ENCODE results near the gene DCTN1. TPM values are rescaled to one million over a fixed set of nuclear protein-coding genes. Genes with fewer than 3 reads are reported as not detected.

DCTN1 gene
- total RNA-seq, 1 experiment from 2014 or later: 129 TPM

GRCh38 chr2:74375838-74376237 lies 4.3 kb downstream of the DCTN1 start:
- TF ChIP-seq CTCF (IDR thresholded peaks at IDR 0.05; ENCODE audit: unreplicated experiment): no peak
- no peak overlapping the region for H3K4me3 Mint-ChIP-seq (ENCODE audit: low read depth, unreplicated experiment)
- intact Hi-C loops (cut with micrococcal nuclease; ENCODE audit: unreplicated experiment): no loop called here
- no peak for DNase-seq
- H3K36me3 Mint-ChIP-seq (ENCODE audit: insufficient read depth, unreplicated experiment): peaks cover 5% of the 10 kb centered on the region
- H3K9me3 Mint-ChIP-seq (ENCODE audit: low read depth, unreplicated experiment): no peaks in the 10 kb centered on the region
- peaks cover 10% of the 10 kb centered on the region for H3K4me1 Mint-ChIP-seq (ENCODE audit: low read depth, unreplicated experiment)
- BruUV-seq (replicated peaks): no TSS peak
- H3K27me3 Mint-ChIP-seq (ENCODE audit: unreplicated experiment): no peaks in the 10 kb centered on the region
- CTCF ChIA-PET: no interaction called here
- no peak overlapping the region for H3K27ac Mint-ChIP-seq (ENCODE audit: unreplicated experiment)

GRCh38 chr2:74374509-74375205 lies 5.5 kb downstream of the DCTN1 start:
- CTCF ChIA-PET: no interaction called here
- H3K36me3 Mint-ChIP-seq (ENCODE audit: insufficient read depth, unreplicated experiment): peaks cover 10% of the 10 kb centered on the region
- H3K4me3 Mint-ChIP-seq (ENCODE audit: low read depth, unreplicated experiment): no peak overlapping the region

GRCh38 chr2:74373985-74374384 lies 6.1 kb downstream of the DCTN1 start:
- Mint-ChIP-seq H3K9me3 (ENCODE audit: low read depth, unreplicated experiment) (no peaks in the 10 kb centered on the region), H3K4me1 (ENCODE audit: low read depth, unreplicated experiment) (no peaks in the 10 kb centered on the region), H3K36me3 (ENCODE audit: insufficient read depth, unreplicated experiment) (peaks cover 15% of the 10 kb centered on the region), H3K27ac (ENCODE audit: unreplicated experiment) (no peak overlapping the region), H3K27me3 (ENCODE audit: unreplicated experiment) (no peaks in the 10 kb centered on the region), H3K4me3 (ENCODE audit: low read depth, unreplicated experiment) (no peak overlapping the region)
- DNase-seq: no peak
- CTCF ChIA-PET: no interaction called here
- BruUV-seq (replicated peaks): no TSS peak
- no peak for TF ChIP-seq CTCF (IDR thresholded peaks at IDR 0.05; ENCODE audit: unreplicated experiment)
- intact Hi-C loops (cut with micrococcal nuclease; ENCODE audit: unreplicated experiment): no loop called here

More at GRCh38 chr2:74374509-74375205, 5.5 kb downstream of the DCTN1 start:
- no peak for TF ChIP-seq CTCF (IDR thresholded peaks at IDR 0.05; ENCODE audit: unreplicated experiment)
- H3K9me3 Mint-ChIP-seq (ENCODE audit: low read depth, unreplicated experiment): no peaks in the 10 kb centered on the region
- no peak for DNase-seq
- intact Hi-C loops (cut with micrococcal nuclease; ENCODE audit: unreplicated experiment): no loop called here
- H3K27ac Mint-ChIP-seq (ENCODE audit: unreplicated experiment): no peak overlapping the region
- H3K4me1 Mint-ChIP-seq (ENCODE audit: low read depth, unreplicated experiment): no peaks in the 10 kb centered on the region
- H3K27me3 Mint-ChIP-seq (ENCODE audit: unreplicated experiment): no peaks in the 10 kb centered on the region
- no TSS peak for BruUV-seq (replicated peaks)

- Mint-ChIP-seq H3K36me3 (ENCODE audit: insufficient read depth, unreplicated experiment) (peaks cover 10% of the 10 kb centered on the region), H3K27me3 (ENCODE audit: unreplicated experiment) (no peaks in the 10 kb centered on the region), H3K4me1 (ENCODE audit: low read depth, unreplicated experiment) (no peaks in the 10 kb centered on the region), H3K27ac (ENCODE audit: unreplicated experiment) (no peak overlapping the region), H3K9me3 (ENCODE audit: low read depth, unreplicated experiment) (no peaks in the 10 kb centered on the region), H3K4me3 (ENCODE audit: low read depth, unreplicated experiment) (no peak overlapping the region)
- CTCF ChIA-PET: no interaction called here
- DNase-seq: peak; percentile 10
- intact Hi-C loops (cut with micrococcal nuclease; ENCODE audit: unreplicated experiment): no loop called here
- BruUV-seq (replicated peaks): no TSS peak
- no peak for TF ChIP-seq CTCF (IDR thresholded peaks at IDR 0.05; ENCODE audit: unreplicated experiment)
Measured at GRCh38 chr2:74373221-74373676, 6.9 kb downstream of the DCTN1 start.

Data from Calu3 (cell line).